H9 (cell line): ENCODE measurements around the gene SATL1. TPM values are rescaled to one million over a fixed set of nuclear protein-coding genes. Genes with fewer than 3 reads are reported as not detected.

Experiments used
- DNase-seq: peaks from one replicate; pipeline ENCODE4 v3.0.0-alpha.2; 2017
- H2AFZ ChIP-seq: one replicate; pipeline ENCODE4 v1.6.1; 2013; ENCODE audit warnings: mild to moderate bottlenecking, low read length, control low read depth, moderate library complexity
- H2AK5ac ChIP-seq: 2 replicates; pipeline ENCODE4 v1.6.1; 2013; ENCODE audit warnings: low read length, control low read depth, mixed read lengths; ENCODE audit not compliant: insufficient read length
- H2BK120ac ChIP-seq: one replicate; pipeline ENCODE4 v1.6.1; 2013; ENCODE audit warnings: low read depth, mild to moderate bottlenecking, low read length, control low read depth, inconsistent platforms; ENCODE audit not compliant: poor library complexity, severe bottlenecking
- H2BK12ac ChIP-seq: 2 replicates; pipeline ENCODE4 v1.6.1; 2013; ENCODE audit warnings: low read length, control low read depth, mixed read lengths, low read depth; ENCODE audit not compliant: insufficient read length
- H2BK15ac ChIP-seq: 2 replicates; pipeline ENCODE4 v1.6.1; 2013; ENCODE audit warnings: low read depth, low read length, control low read depth
- H2BK20ac ChIP-seq: one replicate; pipeline ENCODE4 v1.6.1; 2013; ENCODE audit warnings: low read depth, mild to moderate bottlenecking, low read length, control low read depth, inconsistent platforms; ENCODE audit not compliant: poor library complexity, severe bottlenecking
- H2BK5ac ChIP-seq: 2 replicates; pipeline ENCODE4 v1.6.1; 2013; ENCODE audit warnings: low read length, control low read depth, mixed read lengths; ENCODE audit not compliant: insufficient read length
- H3K14ac ChIP-seq: 2 replicates; pipeline ENCODE4 v1.6.1; 2013; ENCODE audit warnings: low read length, control low read depth; ENCODE audit not compliant: insufficient read depth
- H3K18ac ChIP-seq: 2 replicates; pipeline ENCODE4 v1.6.1; 2013; ENCODE audit warnings: low read depth, mild to moderate bottlenecking, mixed read lengths, low read length, control low read depth; ENCODE audit not compliant: insufficient read length
- H3K23ac ChIP-seq: 2 replicates; pipeline ENCODE4 v1.6.1; 2013; ENCODE audit warnings: low read length, control low read depth, mixed read lengths, low read depth; ENCODE audit not compliant: insufficient read length
- H3K23me2 ChIP-seq: 2 replicates; pipeline ENCODE4 v1.6.1; 2013; ENCODE audit warnings: low read depth, mild to moderate bottlenecking, mixed read lengths, low read length, control low read depth; ENCODE audit not compliant: insufficient read length, poor library complexity, severe bottlenecking
- H3K27ac ChIP-seq: 2 replicates; pipeline ENCODE4 v1.5.1; 2013; ENCODE audit warnings: low read length, control low read depth, mixed read lengths, low read depth; ENCODE audit not compliant: insufficient read length
- H3K27me3 ChIP-seq: 2 replicates; pipeline ENCODE4 v1.6.1; 2013; ENCODE audit warnings: low read length, control low read depth, inconsistent platforms; ENCODE audit not compliant: insufficient read depth
- H3K4ac ChIP-seq: 2 replicates; pipeline ENCODE4 v1.6.1; 2013; ENCODE audit warnings: low read depth, mild to moderate bottlenecking, control low read depth, inconsistent platforms, low read length, moderate library complexity
- H3K4me1 ChIP-seq: 2 replicates; pipeline ENCODE4 v1.6.1; 2013; ENCODE audit warnings: low read length, control low read depth, inconsistent platforms; ENCODE audit not compliant: insufficient read depth
- H3K4me2 ChIP-seq: 2 replicates; pipeline ENCODE4 v1.6.1; 2013; ENCODE audit warnings: low read length, control low read depth, mixed read lengths; ENCODE audit not compliant: insufficient read length, insufficient read depth
- H3K56ac ChIP-seq: 2 replicates; pipeline ENCODE4 v1.6.1; 2013; ENCODE audit warnings: low read depth, mild to moderate bottlenecking, mixed read lengths, low read length, control low read depth; ENCODE audit not compliant: insufficient read length
- H3K79me1 ChIP-seq: 2 replicates; pipeline ENCODE4 v1.6.1; 2013; ENCODE audit warnings: low read depth, mild to moderate bottlenecking, moderate library complexity, low read length, control low read depth, inconsistent platforms; ENCODE audit not compliant: insufficient read depth, poor library complexity, severe bottlenecking
- H3K79me2 ChIP-seq: 2 replicates; pipeline ENCODE4 v1.6.1; 2013; ENCODE audit warnings: low read length, control low read depth, inconsistent platforms; ENCODE audit not compliant: insufficient read depth
- H3K9ac ChIP-seq: 2 replicates; pipeline ENCODE4 v1.6.1; 2013; ENCODE audit warnings: low read length, control low read depth, mixed read lengths; ENCODE audit not compliant: insufficient read length; ENCODE audit errors: extremely low read depth
- H3K9me3 ChIP-seq: one replicate; pipeline ENCODE4 v1.6.1; 2013; ENCODE audit warnings: low read depth, low read length, inconsistent platforms; ENCODE audit not compliant: control insufficient read depth
- H3T11ph ChIP-seq: one replicate; pipeline ENCODE4 v1.6.1; 2013; ENCODE audit warnings: mild to moderate bottlenecking, low read length, control low read depth, inconsistent platforms
- H4K20me1 ChIP-seq: one replicate; pipeline ENCODE4 v1.6.1; 2013; ENCODE audit not compliant: control insufficient read depth, insufficient read length, insufficient read depth
- H4K5ac ChIP-seq: 2 replicates; pipeline ENCODE4 v1.6.1; 2013; ENCODE audit warnings: low read depth, mild to moderate bottlenecking, mixed read lengths, low read length, control low read depth; ENCODE audit not compliant: insufficient read length
- H4K8ac ChIP-seq: replicated peaks from 2 replicates; pipeline ENCODE4 v1.6.1; 2013; ENCODE audit warnings: low read length, control low read depth, mixed read lengths, low read depth; ENCODE audit not compliant: insufficient read length
- H4K91ac ChIP-seq: 2 replicates; pipeline ENCODE4 v1.6.1; 2013; ENCODE audit warnings: low read depth, mild to moderate bottlenecking, moderate library complexity, mixed read lengths, low read length, control low read depth; ENCODE audit not compliant: insufficient read length
- H3K27ac Mint-ChIP-seq, 3 experiments: 2 replicates in 2 of 3; 3 replicates in 1 of 3; pipeline ENCODE4 v1.8.0; 2020 to 2021; ENCODE audit warnings: mixed read lengths in 3 of 3, mild to moderate bottlenecking in 1 of 3, moderate library complexity in 1 of 3
- H3K27me3 Mint-ChIP-seq: 2 replicates; pipeline ENCODE4 v1.8.0; 2021; ENCODE audit warnings: low read depth, mild to moderate bottlenecking, moderate library complexity, mixed read lengths
- H3K36me3 Mint-ChIP-seq, 3 experiments: 2 replicates in 2 of 3; 3 replicates in 1 of 3; pipeline ENCODE4 v1.8.0; 2020 to 2021; ENCODE audit warnings: low read depth in 3 of 3, mixed read lengths in 3 of 3; ENCODE audit not compliant: insufficient read depth in 1 of 3
- H3K4me1 Mint-ChIP-seq, 2 experiments: 2 replicates each; pipeline ENCODE4 v1.8.0; 2020; ENCODE audit warnings: mixed read lengths in 2 of 2
- H3K4me3 Mint-ChIP-seq, 2 experiments: 2 replicates in 1 of 2; 3 replicates in 1 of 2; pipeline ENCODE4 v1.8.0; 2020 to 2021; ENCODE audit warnings: mild to moderate bottlenecking in 2 of 2, mixed read lengths in 2 of 2, moderate library complexity in 1 of 2
- H3K9me3 Mint-ChIP-seq, 2 experiments: 2 replicates in 1 of 2; 3 replicates in 1 of 2; pipeline ENCODE4 v1.8.0; 2020; ENCODE audit warnings: mild to moderate bottlenecking in 2 of 2, mixed read lengths in 2 of 2, moderate library complexity in 1 of 2
- WGBS: extraction: QIAGEN DNeasy Blood & Tissue Kit; methylation state at CpG from one replicate; pipeline ENCODE4 v1.1.7; 2013; ENCODE audit warnings: missing lambda C conversion rate, low lambda C conversion rate, mixed read lengths; ENCODE audit not compliant: insufficient read length; ENCODE audit errors: extremely low coverage; 5-methylcytosine and 5-hydroxymethylcytosine counted together
- total RNA-seq: library from RNA; stranded (reverse); gene quantifications from 2 replicates; pipeline ENCODE4 v1.2.1, GENCODE V29; 2021
- TF ChIP-seq, protein P1 (sequence below): fragments of 200-600 bp; sonication (generic); conservative IDR thresholded peaks from 3 replicates; pipeline ENCODE4 v1.8.0; 2021; ENCODE audit warnings: antibody characterized with exemption, mild to moderate bottlenecking

SATL1 gene
- total RNA-seq, 1 experiment from 2014 or later = 0.31 TPM

DNA sequence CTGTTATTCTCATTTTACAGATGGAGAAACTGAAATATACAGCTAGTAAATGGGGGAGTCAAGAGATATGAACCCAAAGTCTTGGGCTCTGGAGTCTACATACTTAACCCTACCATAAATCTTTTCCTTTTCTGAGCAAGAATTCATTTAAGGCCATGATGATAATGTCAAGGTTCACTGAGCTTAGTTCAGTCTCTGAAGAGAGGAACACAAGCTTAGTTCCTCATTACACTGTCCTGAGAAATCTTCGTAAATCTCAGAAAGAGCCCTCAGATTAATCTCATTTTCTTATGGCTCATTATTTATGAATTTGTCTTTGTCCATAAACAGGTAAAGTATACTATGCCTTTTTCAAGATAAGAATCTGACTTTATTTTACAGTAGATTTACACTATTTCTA lies 104.2 kb downstream of the SATL1 start:
- H3K14ac ChIP-seq = no peak overlapping the region

More for the DNA sequence above, 104.2 kb downstream of the SATL1 start:
- Histone ChIP-seq H3K23me2 (no peaks in the 10 kb centered on the region), H3K4me2 (no peak overlapping the region), H3K9ac (no peak overlapping the region), H3K18ac (no peak overlapping the region), H3K9me3 (peaks cover 14% of the 10 kb centered on the region), H2BK5ac (no peak overlapping the region), H2BK20ac (no peak overlapping the region), H3K56ac (no peak overlapping the region), H3K79me2 (no peaks in the 10 kb centered on the region), H2AK5ac (no peak overlapping the region), H3K4ac (no peak overlapping the region), H2AFZ (no peak overlapping the region), H3K79me1 (no peaks in the 10 kb centered on the region), H4K5ac (no peak overlapping the region), H2BK120ac (no peak overlapping the region), H4K20me1 (no peaks in the 10 kb centered on the region), H3K27me3 (no peaks in the 10 kb centered on the region), H4K91ac (no peak overlapping the region), H3K23ac (no peak overlapping the region), H3K4me1 (no peaks in the 10 kb centered on the region), H2BK12ac (no peak overlapping the region), H3K27ac (no peak overlapping the region), H4K8ac (no peak overlapping the region), H2BK15ac (no peak overlapping the region), H3T11ph (no peak overlapping the region)
- Mint-ChIP-seq H3K9me3 (peaks cover 28% of the 10 kb centered on the region in 2 experiments), H3K4me3 (no peak overlapping the region), H3K27me3 (no peaks in the 10 kb centered on the region), H3K36me3 (peaks cover 0 to 4% (median 0%) of the 10 kb centered on the region in 3 experiments; a peak in 4 of 7 replicates), H3K4me1 (no peaks in the 10 kb centered on the region), H3K27ac (no peak overlapping the region)
- no peak for DNase-seq
- no CpG with 5 or more reads among the region's 1 CpG for WGBS
- TF ChIP-seq, protein P1, sequence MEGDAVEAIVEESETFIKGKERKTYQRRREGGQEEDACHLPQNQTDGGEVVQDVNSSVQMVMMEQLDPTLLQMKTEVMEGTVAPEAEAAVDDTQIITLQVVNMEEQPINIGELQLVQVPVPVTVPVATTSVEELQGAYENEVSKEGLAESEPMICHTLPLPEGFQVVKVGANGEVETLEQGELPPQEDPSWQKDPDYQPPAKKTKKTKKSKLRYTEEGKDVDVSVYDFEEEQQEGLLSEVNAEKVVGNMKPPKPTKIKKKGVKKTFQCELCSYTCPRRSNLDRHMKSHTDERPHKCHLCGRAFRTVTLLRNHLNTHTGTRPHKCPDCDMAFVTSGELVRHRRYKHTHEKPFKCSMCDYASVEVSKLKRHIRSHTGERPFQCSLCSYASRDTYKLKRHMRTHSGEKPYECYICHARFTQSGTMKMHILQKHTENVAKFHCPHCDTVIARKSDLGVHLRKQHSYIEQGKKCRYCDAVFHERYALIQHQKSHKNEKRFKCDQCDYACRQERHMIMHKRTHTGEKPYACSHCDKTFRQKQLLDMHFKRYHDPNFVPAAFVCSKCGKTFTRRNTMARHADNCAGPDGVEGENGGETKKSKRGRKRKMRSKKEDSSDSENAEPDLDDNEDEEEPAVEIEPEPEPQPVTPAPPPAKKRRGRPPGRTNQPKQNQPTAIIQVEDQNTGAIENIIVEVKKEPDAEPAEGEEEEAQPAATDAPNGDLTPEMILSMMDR = no peak
